Stomach smooth muscle (tissue), 2 donors: ENCODE measurements around the gene FBN2.

Source experiments
- H3K27ac ChIP-seq: one replicate; pipeline ENCODE4 v1.7.0; 2013; ENCODE audit warnings: mild to moderate bottlenecking, low read length, inconsistent platforms
- H3K27me3 ChIP-seq, 2 donors: one replicate each; pipeline ENCODE4 v1.7.0; 2013; ENCODE audit warnings: low read length in 2 of 2; ENCODE audit not compliant: insufficient read depth in 2 of 2, control insufficient read depth in 1 of 2
- H3K36me3 ChIP-seq, 2 donors: one replicate each; pipeline ENCODE4 v1.7.0; 2013; ENCODE audit warnings: low read length in 2 of 2; ENCODE audit not compliant: control insufficient read depth in 2 of 2, insufficient read depth in 2 of 2
- H3K4me1 ChIP-seq: one replicate; pipeline ENCODE4 v1.7.0; 2013; ENCODE audit warnings: low read length; ENCODE audit not compliant: control insufficient read depth, insufficient read depth
- H3K4me3 ChIP-seq, 2 donors: one replicate each; pipeline ENCODE4 v1.7.0; 2013; ENCODE audit warnings: low read length in 2 of 2
- H3K9ac ChIP-seq, 2 donors: one replicate each; pipeline ENCODE4 v1.7.0; 2013; ENCODE audit warnings: low read length in 2 of 2, mild to moderate bottlenecking in 1 of 2
- H3K9me3 ChIP-seq, 2 donors: one replicate each; pipeline ENCODE4 v1.7.0; 2013; ENCODE audit warnings: low read length in 2 of 2; ENCODE audit not compliant: control insufficient read depth in 2 of 2
- donor health status: healthy.
- donor health status: Pancreatic carcinoma.

FBN2 gene

DNA sequence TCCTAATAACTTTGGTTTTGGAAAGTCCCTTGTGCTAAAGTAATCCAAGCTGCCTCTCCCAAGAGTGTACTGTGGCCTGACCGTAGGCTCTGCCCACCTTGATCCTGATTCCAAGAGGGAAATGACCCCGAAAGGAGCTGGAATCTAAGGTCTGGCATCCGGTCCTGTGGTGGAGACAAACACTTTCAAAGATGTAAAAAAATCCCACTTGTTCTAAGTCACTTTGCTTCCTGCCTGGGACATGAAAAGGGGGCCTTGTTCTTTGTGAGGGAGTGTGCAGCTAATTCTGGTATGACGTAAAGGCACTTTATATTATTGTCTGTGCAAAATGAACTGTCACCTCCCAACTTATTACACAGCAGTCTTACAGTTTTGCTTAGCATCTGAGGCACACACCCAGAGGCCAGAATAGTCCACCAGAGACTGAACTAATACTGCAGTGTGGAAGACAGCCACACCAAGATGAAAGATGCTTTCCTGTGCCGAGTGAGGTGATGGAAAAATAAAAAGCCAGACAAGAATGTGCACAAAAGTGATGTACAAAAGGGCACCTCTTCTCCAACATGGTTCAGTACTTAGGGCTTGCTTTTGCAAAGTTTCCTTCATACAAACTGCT lies 325.7 kb downstream of the FBN2 start:
- Histone ChIP-seq H3K9me3 (no peaks in the 10 kb centered on the region), H3K4me3 (no peak overlapping the region), H3K27ac (no peak overlapping the region), H3K9ac (no peak overlapping the region), H3K4me1 (peaks cover 3% of the 10 kb centered on the region), H3K27me3 (no peaks in the 10 kb centered on the region), H3K36me3 (no peaks in the 10 kb centered on the region)

DNA sequence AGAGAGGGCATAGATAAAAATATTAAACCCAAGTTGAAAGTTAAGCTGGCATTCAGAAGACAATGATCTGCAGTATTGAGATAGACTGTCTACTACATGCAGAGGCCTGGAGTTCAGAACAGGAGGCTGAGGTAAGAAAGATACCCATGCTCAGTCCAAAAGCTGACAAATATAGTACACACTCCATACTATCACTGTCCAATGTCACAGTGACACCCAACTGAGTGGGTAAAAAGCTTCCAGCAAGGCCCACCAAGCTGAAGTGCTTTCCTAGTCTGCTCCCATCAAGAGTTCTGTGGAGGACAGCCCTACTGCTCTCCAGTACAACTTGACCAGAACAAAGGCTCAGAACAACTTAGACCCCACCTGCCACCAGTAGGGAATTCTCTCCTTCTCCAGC lies 329.6 kb downstream of the FBN2 start:
- no peaks in the 10 kb centered on the region for H3K9me3 ChIP-seq

More for the DNA sequence above, 329.6 kb downstream of the FBN2 start:
- peaks cover 3% of the 10 kb centered on the region for H3K4me1 ChIP-seq
- H3K4me3 ChIP-seq, result no peak overlapping the region
- H3K9ac ChIP-seq, result no peak overlapping the region
- H3K27ac ChIP-seq, result no peak overlapping the region
- H3K36me3 ChIP-seq, result no peaks in the 10 kb centered on the region
- no peaks in the 10 kb centered on the region for H3K27me3 ChIP-seq
